ENCODE data around the gene METTL24.

Gene METTL24

GRCh38 chr6:110211753-110212152, 146.4 kb downstream of the METTL24 start:
- H3K4me3 ChIP-seq (replicated peaks in 1 of 2; ENCODE audit: low read depth in 2 of 2, low read length in 2 of 2): no peak overlapping the region
- TF ChIP-seq, protein P1, sequence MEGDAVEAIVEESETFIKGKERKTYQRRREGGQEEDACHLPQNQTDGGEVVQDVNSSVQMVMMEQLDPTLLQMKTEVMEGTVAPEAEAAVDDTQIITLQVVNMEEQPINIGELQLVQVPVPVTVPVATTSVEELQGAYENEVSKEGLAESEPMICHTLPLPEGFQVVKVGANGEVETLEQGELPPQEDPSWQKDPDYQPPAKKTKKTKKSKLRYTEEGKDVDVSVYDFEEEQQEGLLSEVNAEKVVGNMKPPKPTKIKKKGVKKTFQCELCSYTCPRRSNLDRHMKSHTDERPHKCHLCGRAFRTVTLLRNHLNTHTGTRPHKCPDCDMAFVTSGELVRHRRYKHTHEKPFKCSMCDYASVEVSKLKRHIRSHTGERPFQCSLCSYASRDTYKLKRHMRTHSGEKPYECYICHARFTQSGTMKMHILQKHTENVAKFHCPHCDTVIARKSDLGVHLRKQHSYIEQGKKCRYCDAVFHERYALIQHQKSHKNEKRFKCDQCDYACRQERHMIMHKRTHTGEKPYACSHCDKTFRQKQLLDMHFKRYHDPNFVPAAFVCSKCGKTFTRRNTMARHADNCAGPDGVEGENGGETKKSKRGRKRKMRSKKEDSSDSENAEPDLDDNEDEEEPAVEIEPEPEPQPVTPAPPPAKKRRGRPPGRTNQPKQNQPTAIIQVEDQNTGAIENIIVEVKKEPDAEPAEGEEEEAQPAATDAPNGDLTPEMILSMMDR (IDR thresholded peaks at IDR 0.05; ENCODE audit: low read depth, low read length): no peak

GRCh38 chr6:110207652-110208051, 150.5 kb downstream of the METTL24 start:
- TF ChIP-seq, protein P1 (IDR thresholded peaks at IDR 0.05; ENCODE audit: low read depth, low read length): no peak
- H3K4me3 ChIP-seq (replicated peaks in 1 of 2; ENCODE audit: low read depth in 2 of 2, low read length in 2 of 2): no peak overlapping the region
- DNase-seq (ENCODE audit: low read depth in 2 of 2): no peak

More at GRCh38 chr6:110211753-110212152, 146.4 kb downstream of the METTL24 start:
- DNase-seq (ENCODE audit: low read depth in 2 of 2): no peak

DNA sequence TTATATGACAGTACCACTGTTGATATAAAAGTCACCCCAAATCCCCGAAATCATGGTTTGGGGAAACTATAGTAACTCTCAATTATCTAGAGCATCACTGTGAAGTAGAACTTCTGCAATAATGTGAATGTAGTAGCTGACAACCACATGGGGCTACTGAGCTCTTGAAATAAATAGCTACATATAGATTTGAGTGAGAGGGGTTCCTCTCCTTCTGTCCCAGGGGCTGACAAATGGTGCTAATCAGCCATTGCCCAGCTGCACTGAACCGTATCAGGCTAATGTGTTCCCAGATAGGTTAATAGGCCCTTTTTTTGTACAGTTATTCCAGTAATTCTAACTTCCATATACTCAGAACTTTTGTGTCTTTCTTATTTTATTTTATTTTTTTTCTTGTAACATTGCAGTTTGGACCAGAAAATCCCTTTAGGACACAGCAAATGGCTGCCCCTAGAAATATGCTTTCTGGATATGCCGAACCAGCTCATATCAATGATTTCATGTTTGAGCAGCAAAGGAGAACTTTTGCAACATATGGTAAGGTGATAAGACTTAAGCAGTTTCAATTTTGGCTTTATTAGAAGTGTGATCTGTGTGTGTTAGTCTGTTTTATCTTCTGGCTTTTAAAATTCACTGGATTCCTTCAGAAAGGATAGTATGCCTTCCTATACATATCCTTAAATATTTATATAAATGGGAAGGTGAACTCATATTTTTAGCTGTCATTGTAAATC, 156.8 kb downstream of the METTL24 start:
- TF ChIP-seq, protein P1 (IDR thresholded peaks at IDR 0.05; ENCODE audit: low read depth, low read length): no peak
- no peak overlapping the region for H3K4me3 ChIP-seq (replicated peaks in 1 of 2; ENCODE audit: low read depth in 2 of 2, low read length in 2 of 2)
- no peak for DNase-seq (ENCODE audit: low read depth in 2 of 2)

GRCh38 chr6:110198561-110198960, 159.6 kb downstream of the METTL24 start:
- no peak for DNase-seq (ENCODE audit: low read depth in 2 of 2)
- TF ChIP-seq, protein P1 (IDR thresholded peaks at IDR 0.05; ENCODE audit: low read depth, low read length): no peak
- H3K4me3 ChIP-seq (replicated peaks in 1 of 2; ENCODE audit: low read depth in 2 of 2, low read length in 2 of 2): no peak overlapping the region

DNA sequence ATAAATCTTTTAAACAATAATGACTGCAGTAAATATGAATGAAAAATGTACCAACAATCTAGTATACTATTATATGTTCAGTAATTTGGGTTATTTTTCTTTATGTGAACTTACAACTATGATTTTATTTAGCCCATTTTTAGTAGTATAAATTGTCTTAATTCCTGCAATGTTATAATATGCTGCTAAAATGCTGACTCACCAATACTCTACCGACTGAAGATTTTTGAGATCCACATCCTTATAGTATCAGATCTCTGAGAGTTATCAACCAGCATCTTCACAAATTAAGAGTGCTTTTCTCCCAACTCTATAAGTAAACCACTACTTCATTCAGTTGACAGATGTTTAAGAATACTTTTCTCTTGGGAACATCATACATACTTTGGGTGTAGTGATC, 161.3 kb downstream of the METTL24 start:
- no peak overlapping the region for H3K4me3 ChIP-seq (replicated peaks in 1 of 2; ENCODE audit: low read depth in 2 of 2, low read length in 2 of 2)
- TF ChIP-seq, protein P1 (IDR thresholded peaks at IDR 0.05; ENCODE audit: low read depth, low read length): no peak
- DNase-seq (ENCODE audit: low read depth in 2 of 2): no peak

- H3K4me3 ChIP-seq (replicated peaks in 1 of 2; ENCODE audit: low read depth in 2 of 2, low read length in 2 of 2): no peak overlapping the region
- DNase-seq (ENCODE audit: low read depth in 2 of 2): no peak
- TF ChIP-seq, protein P1 (IDR thresholded peaks at IDR 0.05; ENCODE audit: low read depth, low read length): no peak
These were observed 162.5 kb downstream of the METTL24 start for GRCh38 chr6:110195639-110196038.

Measured in cardiac fibroblast (primary cell).